ENCODE results near the gene DNAH3.
"Not testable (repeated sequence)": the region's sequence is repeated elsewhere in the genome, so short reads cannot be mapped to it uniquely, and the experiment has no call there.

The DNAH3 gene

DNA sequence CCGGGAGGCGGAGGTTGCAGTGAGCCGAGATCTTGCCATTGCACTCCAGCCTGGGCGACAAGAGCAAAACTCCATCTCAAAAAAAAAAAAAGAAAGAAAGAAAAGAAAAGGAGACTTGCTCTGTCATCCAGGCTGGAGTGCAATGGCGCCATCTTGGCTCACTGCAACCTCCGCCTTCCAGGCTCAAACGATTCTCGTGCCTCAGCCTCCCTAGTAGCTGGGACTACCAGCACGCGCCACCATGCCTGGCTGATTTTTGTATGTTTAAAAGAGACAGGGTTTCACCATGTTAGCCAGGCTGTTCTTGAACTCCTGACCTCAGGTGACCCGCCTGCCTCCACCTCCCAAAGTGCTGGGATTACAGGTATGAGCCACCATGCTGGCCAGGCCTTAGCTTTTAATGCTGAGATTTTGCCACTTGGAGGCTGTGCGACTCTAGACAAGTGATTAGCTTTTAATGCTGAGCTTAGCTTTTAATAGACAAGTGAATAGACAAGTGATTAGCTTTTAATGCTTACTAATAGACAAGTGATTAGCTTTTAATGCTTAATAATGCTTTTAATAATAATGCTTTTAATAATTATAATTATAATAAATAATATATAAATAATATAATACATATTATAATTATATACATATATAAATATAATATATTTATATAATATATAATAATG lies 17.4 kb upstream of the DNAH3 start:
- DNase-seq: no peak

DNA sequence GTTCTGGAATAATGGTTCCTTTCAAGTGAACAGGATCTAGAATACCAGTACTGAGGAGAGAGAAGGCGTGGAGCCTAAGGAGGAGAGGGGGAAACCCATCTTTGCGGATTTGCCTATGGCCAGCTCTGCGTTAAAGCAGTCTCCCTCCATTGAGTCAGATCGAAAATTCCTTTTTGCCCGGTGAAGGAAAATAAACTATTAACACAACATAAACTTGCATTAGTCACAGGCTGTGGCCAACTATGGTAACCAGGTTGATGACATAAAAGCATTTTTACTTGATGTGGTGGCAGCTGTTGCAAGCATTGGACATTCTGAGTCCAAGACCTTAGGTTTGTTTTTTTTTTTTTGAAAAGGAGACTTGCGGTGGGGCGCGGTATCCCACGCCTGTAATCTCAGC lies 16.7 kb upstream of the DNAH3 start:
- no peak for DNase-seq

DNA sequence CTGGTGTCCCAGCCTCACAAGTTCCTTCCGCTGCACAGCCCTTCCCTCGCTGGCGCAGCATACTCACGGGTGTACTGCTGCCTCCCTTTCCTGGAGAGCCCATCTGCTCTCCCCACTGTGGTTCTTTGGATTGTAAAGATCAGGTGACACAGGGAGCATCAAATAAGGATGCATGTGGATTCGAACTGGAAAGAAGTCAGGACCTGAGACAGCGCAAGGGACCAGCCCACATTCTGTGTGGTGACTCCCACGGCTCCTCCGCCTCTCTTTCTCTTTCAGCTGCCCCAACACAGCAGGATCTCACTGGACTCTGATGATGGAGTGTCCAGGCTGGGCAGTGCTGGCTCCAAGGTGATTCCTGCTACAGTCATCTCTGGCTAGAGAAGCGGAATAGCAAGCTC lies 15.9 kb upstream of the DNAH3 start:
- no peak for DNase-seq

DNA sequence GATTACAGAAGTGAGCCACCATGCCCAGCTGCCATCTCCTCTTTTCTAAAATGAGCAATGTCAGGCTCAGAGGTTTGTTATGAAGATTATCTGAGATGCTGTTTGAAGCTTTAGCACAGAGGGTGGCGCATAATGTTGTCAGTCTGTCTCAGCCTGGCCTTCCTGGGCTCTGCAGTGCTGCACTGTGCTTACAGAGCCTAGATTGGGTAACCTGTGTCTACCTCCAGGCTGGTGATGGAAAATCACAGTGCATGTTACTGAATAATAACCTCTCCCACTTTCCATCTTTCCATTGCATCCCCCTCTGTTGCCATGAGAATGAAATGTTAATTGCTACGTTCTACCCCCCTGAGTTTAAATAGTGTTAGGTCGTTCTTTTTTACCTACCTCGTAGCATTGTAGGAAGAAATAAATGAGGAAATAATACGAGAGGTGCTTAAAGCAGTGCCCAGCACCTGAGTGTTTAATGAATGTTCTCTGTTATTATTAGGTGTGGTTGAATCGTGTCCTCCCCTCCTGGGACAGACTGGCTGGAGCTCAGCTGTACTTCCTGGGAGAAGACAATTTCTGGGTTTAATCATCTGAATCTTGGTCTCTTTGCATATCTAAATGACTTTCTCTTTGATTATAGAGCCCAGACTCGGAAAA lies 14.0 kb upstream of the DNAH3 start:
- no peak for DNase-seq

DNA sequence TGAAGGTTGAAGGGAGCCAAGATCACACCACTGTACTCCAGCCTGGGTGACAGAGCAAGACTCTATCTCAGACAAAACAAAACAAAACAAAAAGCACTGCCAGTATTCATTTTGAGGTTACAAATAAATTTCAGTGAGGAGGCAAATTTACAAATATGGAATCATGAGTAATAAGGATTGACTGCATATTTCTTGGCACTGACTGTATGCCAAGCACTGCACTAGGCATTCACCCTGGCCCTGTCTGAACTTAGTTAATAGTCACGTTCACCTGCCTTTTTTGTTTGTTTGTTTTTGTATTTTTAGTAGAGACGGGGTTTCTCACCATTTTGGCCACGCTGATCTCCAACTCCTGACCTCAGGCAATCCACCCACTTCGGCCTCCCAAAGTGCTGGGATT lies 12.9 kb upstream of the DNAH3 start:
- DNase-seq: no peak

DNA sequence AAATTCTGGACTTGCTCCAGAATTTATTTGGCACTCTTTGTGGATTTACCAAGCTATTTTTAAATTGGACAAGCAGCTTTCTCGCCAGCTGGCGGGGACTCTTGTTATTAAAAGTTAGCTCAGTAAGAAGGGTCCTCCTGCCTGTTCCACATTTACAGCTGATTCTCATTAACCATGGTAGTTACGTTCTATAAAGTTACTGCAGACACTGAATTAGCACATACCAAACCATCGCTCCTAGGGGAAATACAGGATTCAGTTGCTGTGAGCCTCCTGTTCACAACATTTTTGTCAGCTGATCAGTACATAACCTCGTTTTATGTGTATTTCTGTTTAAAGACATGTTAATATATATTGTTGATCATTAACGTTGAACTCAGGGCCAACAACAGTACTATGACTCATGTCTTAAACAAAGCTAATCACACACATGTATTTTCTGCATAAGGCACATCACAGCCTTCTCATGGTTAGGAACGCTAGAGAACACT lies 12.1 kb upstream of the DNAH3 start:
- no peak for DNase-seq

DNA sequence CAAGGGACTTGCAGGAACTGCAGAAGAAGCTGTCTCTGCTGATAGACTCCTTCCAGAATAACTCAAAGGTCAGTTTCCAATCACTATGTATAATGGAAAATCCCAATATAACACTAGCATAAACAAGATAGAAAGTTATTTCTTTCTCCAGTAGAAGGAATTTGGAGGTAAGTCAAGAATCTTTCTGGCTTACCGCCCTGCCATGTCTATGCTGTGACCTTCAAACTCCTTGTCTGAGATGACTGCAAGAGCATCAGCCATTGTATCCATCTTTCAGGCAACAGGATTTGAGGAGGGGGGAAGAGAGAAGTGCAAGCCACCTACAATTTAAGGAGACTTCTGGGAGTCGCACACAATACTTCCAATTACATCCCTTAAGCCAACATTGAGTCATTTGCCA lies 10.6 kb upstream of the DNAH3 start:
- DNase-seq: no peak

DNA sequence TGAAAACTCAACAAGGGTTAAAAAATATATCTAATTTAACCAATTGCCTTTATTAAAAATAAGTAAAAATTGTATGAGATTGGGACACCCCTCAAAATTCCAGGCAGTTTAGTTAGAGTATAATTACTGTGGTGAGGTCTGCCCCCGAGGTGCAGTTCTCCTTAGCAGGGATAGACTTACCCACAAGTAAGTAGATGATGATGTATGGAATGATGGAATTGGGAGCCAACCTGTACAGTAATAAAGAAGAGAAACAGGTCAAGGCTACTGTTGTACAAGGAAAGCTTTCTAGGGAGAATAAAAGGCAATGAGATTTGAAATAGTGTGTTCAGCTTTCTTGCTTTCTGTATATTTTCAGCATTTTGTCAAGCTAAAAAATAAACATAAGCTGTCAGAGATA lies 9.6 kb upstream of the DNAH3 start:
- DNase-seq: no peak

DNA sequence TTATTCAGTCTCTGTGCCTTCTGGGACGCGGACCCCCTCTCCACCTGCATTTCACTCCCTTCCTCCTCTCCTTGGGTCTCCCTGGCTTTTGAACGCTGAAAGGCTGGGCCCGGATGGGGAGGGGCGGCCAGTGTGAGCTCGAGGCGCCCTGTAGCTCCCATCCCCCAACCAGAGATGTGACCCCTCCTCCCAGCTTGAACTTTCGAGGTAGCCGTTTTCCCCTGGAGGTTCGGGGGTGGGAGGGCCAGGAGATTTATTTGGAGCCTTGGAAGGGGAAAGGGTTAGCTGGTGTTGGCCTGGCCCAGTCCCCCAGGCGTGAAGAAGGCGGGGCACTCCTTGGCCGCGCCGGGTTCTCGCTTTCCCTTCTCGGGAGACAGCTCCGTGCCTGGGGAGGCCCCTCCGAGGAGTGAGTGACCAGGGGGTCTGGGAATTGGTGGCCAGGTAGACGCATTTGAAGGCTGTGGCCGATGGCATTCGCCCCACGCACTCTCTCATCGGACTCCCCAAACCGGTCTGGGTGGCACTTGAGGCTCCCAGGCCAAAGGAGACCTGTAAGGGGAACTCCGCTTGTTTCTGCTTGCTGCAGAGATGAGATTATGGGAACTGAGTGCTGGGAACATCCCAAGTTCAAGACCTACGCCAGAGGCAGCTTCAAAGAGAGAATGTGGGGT lies 8.8 kb upstream of the DNAH3 start:
- DNase-seq: peak; percentile 17

DNA sequence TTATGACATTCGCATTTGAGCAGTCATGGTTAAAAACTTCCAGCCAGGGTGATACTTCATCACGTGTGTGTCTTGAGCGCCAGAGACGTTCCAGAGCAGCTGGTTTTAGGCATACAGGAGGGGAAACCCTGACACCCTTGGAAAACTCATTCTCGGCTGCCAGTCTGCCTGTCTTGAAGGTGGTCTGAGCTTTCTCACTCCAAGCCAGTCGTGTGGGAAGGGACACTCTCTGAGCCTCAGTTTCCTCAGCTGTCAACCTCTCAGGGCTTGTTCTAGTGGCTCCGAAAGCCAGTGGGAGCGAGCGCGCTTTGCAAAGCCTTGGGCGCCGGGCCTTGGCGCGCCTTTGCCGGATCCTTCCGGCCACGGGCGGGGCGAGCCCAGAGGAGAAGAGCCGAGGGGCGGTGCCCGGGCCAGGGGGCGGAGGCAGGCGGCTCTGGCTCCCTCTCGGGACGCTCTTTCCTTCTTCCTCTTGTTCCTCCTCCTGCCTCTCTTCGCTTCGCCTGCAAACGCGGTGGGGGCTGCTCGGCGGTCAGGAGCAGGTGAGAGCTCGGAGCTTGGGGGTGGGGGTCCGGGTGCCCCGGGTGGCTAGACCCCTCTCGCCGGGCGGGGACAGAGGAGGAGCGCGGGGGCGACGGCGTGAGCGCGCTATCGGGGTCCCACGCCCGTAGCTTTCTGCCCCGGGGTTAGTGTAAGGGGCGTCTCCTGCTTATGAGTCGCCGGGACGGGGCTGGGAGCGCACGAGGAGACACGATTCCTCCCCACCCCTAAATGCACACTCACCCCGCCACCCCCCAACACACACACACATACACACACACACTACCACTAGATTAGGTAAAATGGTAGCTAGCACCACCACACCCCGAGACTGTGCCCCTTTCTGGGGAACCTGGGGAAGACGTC lies 7.8 kb upstream of the DNAH3 start, which contains the start of gene LDAF1:
TSS of gene LDAF1 (plus strand) at position 467 of the 903 bp plus-strand sequence. CDS start 2,509 bp downstream, outside the sequence.
- peak; percentile 50 for DNase-seq

DNA sequence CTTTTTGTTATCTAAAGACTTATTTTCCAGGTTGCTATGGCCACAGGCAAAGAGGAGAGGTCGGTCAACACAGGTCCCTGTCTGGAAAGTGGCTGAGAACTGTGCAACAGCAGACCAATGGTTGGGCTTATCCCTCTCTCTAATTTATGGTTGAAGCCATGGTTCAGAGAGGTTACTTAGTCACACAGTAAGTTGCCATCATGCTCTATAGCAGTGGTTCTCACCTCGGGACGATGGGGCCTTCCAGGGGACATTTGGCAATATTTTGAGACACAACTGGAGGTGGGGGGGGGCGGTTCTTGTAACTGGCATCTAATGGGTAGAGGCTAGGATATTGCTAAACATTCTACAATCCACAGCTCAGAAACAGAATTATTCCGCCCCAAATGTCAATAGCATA lies 7.0 kb upstream of the DNAH3 start:
- DNase-seq: no peak

DNA sequence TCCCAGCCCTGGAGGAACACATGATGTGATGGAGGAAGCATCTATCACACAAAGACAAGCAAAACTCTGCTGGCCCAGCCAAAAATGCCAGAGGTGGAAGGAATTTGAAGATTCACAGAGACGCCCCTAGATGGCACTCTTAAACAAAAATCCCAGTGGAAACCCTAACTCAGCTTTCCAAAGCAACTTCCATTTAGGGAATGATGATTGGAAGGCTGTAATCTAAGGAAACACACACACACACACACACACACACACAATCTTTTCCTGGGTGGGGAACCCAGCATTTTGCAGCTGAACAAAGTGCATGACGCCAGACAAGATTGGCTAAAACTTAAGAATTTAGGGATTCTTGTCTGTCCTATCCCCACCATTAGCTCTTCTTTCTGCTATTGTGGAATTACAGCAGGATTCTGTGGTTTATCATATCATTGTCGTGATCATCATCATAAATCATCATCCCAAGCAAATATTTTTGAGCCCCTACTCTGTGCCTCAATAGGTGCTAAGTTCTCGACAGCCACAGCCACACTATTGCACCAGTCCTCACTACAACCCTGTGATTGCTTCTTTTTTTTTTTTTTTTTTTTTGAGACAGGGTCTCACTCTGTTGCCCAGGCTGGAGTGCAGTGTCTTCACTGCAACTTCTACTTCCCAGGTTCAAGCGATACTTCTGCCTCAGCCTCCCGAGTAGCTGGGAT lies 6.3 kb upstream of the DNAH3 start:
- DNase-seq: peak; percentile 80

DNA sequence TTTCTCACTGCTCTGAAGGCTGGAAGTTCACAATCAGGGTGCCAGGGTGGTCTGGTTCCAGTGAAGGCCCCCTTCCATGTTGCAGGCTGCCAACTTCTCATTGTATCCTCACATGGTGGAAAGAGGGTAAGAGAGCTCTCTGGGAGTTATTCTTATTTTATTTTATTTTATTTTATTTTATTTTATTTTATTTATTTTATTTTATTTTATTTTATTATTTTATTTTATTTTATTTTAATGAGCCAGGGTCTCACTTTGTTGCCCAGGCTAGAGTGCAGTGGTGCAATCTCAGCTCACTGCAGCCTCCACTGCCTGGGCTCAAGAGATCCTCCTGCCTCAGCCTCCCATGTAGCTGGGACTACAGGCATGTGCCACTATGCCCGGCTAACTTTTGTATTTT lies 5.4 kb upstream of the DNAH3 start:
- not testable (repeated sequence) for DNase-seq

DNA sequence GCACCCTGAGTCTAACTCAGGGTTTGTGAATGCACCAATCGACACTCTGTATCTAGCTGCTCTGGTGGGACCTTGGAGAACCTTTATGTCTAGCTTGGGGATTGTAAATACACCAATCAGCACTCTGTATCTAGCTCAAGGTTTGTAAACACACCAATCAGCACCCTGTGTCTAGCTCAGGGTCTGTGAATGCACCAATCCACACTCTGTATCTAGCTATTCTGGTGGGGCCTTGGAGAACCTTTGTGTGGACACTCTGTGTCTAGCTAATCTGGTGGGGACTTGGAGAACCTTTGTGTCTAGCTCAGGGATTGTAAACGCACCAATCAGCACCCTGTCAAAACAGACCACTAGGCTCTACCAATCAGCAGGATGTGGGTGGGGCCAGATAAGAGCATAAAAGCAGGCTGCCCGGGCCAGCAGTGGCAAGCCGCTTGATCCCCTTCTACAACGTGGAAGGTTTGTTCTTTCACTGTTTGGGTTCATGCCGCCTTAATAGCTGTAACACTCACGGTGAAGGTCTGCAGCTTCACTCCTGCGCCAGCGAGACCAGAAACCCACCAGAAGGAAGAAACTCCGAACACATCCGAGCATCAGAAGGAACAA lies 2.6 kb upstream of the DNAH3 start:
- peak; percentile 76 for DNase-seq

DNA sequence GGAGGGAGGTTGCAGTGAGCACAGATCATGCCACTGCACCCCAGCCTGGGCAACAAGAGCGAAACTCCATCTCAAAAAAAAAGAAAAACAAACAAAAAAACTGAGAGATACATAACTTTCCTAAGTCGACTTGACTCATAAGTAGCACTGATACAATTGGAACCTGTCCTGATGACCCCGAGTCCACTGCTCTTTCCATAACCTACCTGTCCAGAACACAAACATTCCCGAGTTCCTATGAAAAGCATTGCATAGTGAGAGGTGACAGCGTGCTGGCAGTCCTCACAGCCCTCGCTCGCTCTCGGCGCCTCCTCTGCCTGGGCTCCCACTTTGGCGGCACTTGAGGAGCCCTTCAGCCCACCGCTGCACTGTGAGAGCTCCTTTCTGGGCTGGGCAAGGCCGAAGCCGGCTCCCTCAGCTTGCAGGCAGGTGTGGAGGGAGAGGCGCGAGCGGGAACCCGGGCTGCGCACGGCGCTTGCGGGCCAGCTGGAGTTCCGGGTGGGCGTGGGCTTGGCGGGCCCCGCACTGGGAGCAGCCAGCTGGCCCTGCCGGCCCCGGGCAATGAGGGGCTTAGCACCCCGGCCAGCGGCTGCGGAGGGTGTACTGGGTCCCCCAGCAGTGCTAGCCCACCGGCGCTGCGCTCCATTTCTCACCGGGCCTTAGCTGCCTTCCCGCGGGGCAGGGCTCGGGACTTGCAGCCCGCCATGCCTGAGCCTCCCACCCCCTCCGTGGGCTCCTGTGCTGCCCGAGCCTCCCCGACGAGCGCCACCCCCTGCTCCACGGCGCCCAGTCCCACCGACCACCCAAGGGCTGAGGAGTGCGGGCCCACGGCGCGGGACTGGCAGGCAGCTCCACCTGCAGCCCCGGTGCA lies 1.7 kb upstream of the DNAH3 start:
- DNase-seq: not testable (repeated sequence)

DNA sequence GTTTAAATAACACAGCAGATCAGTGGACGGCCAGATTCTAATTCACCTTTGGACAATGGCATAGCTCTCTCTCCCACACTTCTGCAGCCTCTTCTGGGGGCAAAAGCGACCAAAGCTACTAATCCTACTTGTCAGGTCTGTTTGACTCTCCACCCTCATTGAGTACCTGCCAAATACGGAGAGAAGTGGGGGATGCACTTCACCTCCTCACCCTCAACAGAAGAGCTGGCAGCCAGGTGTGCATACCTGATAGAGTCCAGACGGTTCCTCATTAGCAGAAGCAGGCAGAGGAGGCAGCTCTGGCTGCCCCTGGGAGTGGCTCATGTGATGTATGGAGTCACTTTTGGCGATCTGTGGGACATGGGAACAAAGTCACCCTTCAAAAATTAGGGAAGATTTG lies 4.9 kb downstream of the DNAH3 start:
- DNase-seq: no peak

DNA sequence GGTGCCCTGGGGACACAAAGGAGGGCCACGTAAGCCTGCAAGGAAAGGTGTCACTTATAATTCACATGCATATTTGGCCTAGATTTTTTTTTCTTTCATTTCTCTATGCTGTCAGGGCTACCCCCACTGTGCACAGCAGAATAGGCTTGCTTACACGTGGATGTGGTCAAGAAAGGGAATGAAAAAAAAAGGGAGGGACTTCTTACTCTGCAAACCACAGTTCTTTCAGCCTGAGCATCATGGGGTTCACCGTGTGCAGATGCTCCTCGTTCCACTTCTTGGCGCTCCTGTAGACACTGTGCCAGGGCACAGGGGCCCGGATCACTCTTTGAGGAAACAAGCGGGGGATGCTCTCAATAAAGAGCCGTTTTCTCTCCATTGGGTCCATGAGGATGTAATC lies 16.6 kb downstream of the DNAH3 start:
- DNase-seq: no peak

DNA sequence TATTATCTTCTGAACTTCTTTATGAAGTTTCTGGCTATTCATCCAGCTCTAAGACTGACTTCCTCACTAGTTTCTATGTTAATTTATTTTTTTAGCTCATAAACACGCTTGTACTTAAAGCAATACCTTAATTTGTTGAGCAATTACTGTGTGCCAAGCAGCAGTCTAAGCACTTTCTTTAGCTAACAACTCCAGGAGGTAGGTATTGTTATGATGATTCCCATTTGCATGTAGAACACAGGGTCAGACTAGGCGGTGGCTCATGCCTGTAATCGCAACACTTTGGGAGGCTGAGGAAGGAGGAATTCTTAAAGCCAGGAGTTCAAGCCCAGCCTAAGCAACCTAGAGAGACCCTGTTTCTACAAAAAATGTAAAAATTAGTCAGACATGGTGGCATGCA lies 19.8 kb downstream of the DNAH3 start:
- no peak for DNase-seq

DNA sequence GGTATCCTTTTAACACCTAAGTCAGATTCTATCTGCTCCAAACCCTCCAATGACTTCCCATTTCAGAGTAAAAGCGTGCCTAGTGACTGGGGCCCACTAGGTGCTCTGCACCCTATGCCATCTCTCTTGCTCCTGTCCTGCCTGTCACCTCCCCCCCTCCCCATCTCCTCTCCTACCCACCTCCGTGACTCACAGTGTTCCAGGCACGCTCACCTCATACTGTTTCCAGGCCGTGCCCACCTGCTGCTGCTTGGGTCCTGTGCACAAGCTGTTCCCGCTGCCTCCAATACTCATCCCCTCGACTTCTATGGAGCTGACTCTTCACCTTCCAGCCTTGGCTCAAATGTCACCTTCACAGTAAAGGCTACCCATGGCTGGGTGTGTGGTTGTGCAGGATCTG lies 21.7 kb downstream of the DNAH3 start:
- no peak for DNase-seq

DNA sequence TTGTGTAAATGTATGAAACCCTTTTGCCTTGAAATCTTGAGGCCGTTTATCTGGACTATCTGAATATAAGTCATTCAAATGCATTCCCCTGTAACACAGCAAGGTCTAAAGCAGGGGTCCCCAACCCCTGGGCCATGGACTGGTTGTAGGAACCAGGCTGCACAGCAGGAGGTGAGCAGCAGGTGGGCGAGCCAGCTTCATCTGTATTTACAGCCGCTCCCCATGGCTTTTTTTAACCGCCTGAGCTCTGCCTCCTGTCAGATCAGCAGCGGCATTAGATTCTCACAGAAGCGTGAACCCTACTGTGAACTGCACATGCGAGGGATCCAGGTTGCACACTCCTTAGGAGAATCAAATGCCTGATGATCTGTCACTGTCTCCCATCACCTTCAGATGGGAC lies 24.1 kb downstream of the DNAH3 start:
- no peak for DNase-seq

DNA sequence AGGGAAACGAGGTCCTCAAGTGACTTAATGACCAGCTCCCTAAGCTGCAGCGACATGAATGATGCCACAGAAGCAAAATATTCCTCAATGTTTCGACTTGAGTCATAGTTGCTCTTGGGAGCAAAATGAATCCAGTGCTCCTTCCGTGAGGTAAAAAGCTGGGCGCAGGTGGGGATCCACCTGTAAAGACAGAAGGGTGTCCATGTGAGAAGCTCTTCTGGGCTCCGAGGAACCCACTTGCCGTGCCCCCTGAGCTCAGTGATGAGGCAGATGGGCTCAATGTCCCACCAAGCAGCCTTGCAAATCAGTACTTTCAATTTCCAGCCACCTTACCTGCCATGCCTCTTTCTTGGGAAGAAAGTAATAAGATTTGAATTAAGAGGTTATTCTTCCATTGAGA lies 25.5 kb downstream of the DNAH3 start:
- no peak for DNase-seq

Data from DMS153 (cell line).